ENCODE measurements around the gene ZBTB20. TPM values are rescaled to one million over a fixed set of nuclear protein-coding genes. Genes with fewer than 3 reads are reported as not detected.

ZBTB20 gene
- total and polyA plus RNA-seq, 10 of the 15 experiments (the other 5 are each of a cell fraction or from before 2014, with no cell fraction given) = 0.20 to 5.5 (median 2.2) TPM

GRCh38 chr3:115086344-115086743 is 60.7 kb downstream of the ZBTB20 start:
- H3K27me3 ChIP-seq (replicated peaks in 1 of 2; ENCODE audit: control insufficient read depth in 2 of 2, insufficient read depth in 2 of 2, low read length in 1 of 2) = no peaks in the 10 kb centered on the region
- BruUV-seq (replicated peaks) = no TSS peak
- no peak overlapping the region for H3K9ac ChIP-seq (ENCODE audit: control insufficient read depth, insufficient read depth, low read length)
- no peak overlapping the region for H3K4me2 ChIP-seq (ENCODE audit: control insufficient read depth, insufficient read depth)
- H3K9me3 ChIP-seq (replicated peaks; ENCODE audit: control insufficient read depth, insufficient read depth, low read length) = no peaks in the 10 kb centered on the region
- ChIA-PET RAD21 (ENCODE audit: unreplicated experiment) (interaction anchor here (0.9 kb wide), 1 partner anchor 697 kb away, joined by 3 read pairs; no protein-coding TSS in a partner anchor), POLR2A (no interaction called here), SMC1A (ENCODE audit: uncharacterized antibody, unreplicated experiment) (interaction anchor here (0.6 to 1.6 kb wide), 5 partner anchors 59 to 257 kb away, joined by 3 read pairs; no protein-coding TSS in a partner anchor), CTCF (interaction anchor here (1.0 to 1.8 kb wide), 5 partner anchors 8 to 259 kb away, joined by 3 to 11 read pairs (median 3); no protein-coding TSS in a partner anchor)
- ATAC-seq (no peak), DNase-seq (ENCODE audit: low read depth, low spot score) (no peak), FAIRE-seq (no peak)
- no peak overlapping the region for H3K27ac ChIP-seq (ENCODE audit: control insufficient read depth, insufficient read depth)
- no peaks in the 10 kb centered on the region for H3K36me3 ChIP-seq (ENCODE audit: control insufficient read depth in 2 of 2, insufficient read depth in 2 of 2, low read length in 1 of 2)
- H2AFZ ChIP-seq (ENCODE audit: control insufficient read depth, low read depth, low read length) = no peak overlapping the region
- H3K79me2 ChIP-seq (ENCODE audit: control insufficient read depth, insufficient read depth, low read length) = no peaks in the 10 kb centered on the region
- no peaks in the 10 kb centered on the region for H4K20me1 ChIP-seq (ENCODE audit: control insufficient read depth, insufficient read depth)
- no peaks in the 10 kb centered on the region for H3K4me1 ChIP-seq (ENCODE audit: control insufficient read depth, insufficient read depth, low read length)
- TF ChIP-seq HCFC1 (IDR thresholded peaks at IDR 0.05; ENCODE audit: low read length) (no peak), ZNF622 (IDR thresholded peaks at IDR 0.05) (no peak), SIX5 (IDR thresholded peaks at IDR 0.05; ENCODE audit: low read depth, low read length, severe bottlenecking) (no peak), NKRF (conservative IDR thresholded peaks at IDR 0.05) (no peak), FOXK2 (IDR thresholded peaks at IDR 0.05) (no peak), RELA (IDR thresholded peaks at IDR 0.05; ENCODE audit: borderline replicate concordance, partially characterized antibody) (no peak), SUZ12 (IDR thresholded peaks at IDR 0.05; ENCODE audit: unreplicated experiment) (no peak), NFYA (IDR thresholded peaks at IDR 0.05; ENCODE audit: borderline replicate concordance, low read depth, low read length) (no peak), CEBPZ (IDR thresholded peaks at IDR 0.05; ENCODE audit: low read depth, low read length) (no peak), NFIC (IDR thresholded peaks at IDR 0.05; ENCODE audit: low read depth, low read length) (no peak), MEF2A (IDR thresholded peaks at IDR 0.05; ENCODE audit: insufficient read depth, low read depth, low read length) (no peak), BRCA1 (IDR thresholded peaks at IDR 0.05; ENCODE audit: low read depth, low read length) (no peak), EZH2 (IDR thresholded peaks at IDR 0.05; ENCODE audit: borderline replicate concordance, control insufficient read depth, low read depth, low read length) (no peak), ZBED1 (IDR thresholded peaks at IDR 0.05; ENCODE audit: borderline replicate concordance) (no peak), ZNF384 (IDR thresholded peaks at IDR 0.05; ENCODE audit: borderline replicate concordance, low read depth, low read length) (no peak), CTCF (IDR thresholded peaks at IDR 0.05 in 2 of 3, conservative IDR thresholded peaks at IDR 0.05 in 1 of 3; ENCODE audit: control insufficient read depth in 2 of 3, extremely low read depth in 1 of 3, insufficient read depth in 1 of 3, low read depth in 3 of 3, low read length in 3 of 3) (no peak), FOXM1 (IDR thresholded peaks at IDR 0.05; ENCODE audit: low read depth, low read length) (no peak), PAX8 (IDR thresholded peaks at IDR 0.05) (no peak)
- in situ Hi-C loops (cut with MboI) (loop anchor here (10.0 kb wide), 1 partner anchor 262 kb away; no protein-coding TSS in a partner anchor), intact Hi-C loops (cut with micrococcal nuclease; ENCODE audit: unreplicated experiment) (no loop called here)
- H3K4me3 ChIP-seq = no peak overlapping the region
- WGBS (ENCODE audit: insufficient coverage, insufficient replicate concordance, low lambda C conversion rate, missing lambda C conversion rate) = 81% methylated on average over 2 of the region's 2 CpGs
